K562 (cell line): ENCODE data around the gene NAT14. TPM values are rescaled to one million over a fixed set of nuclear protein-coding genes. Genes with fewer than 3 reads are reported as not detected.

ENCODE experiments used
- BCLAF1 ChIP-seq, 2 experiments: fragments of 450-650 bp in 1 of 2; IDR thresholded peaks; 2 replicates each; pipeline ENCODE4 v1.6.1; 2011 to 2017; ENCODE audit warnings: low read depth in 2 of 2, antibody characterized with exemption in 1 of 2, borderline replicate concordance in 1 of 2, low read length in 1 of 2, mild to moderate bottlenecking in 1 of 2, mixed read lengths in 1 of 2; ENCODE audit not compliant: control insufficient read depth in 1 of 2
- ERF ChIP-seq: fragments of 450-650 bp; formaldehyde crosslinking; IDR thresholded peaks from 2 replicates; pipeline ENCODE4 v1.4.0; 2020; ENCODE audit warnings: mild to moderate bottlenecking, mixed read lengths
- KDM1A ChIP-seq, 2 experiments: fragments of 450-650 bp; IDR thresholded peaks; 2 replicates each; pipeline ENCODE4 v1.6.1; 2016; ENCODE audit warnings: mild to moderate bottlenecking in 2 of 2
- RB1 ChIP-seq: fragments of 450-650 bp; IDR thresholded peaks from 2 replicates; pipeline ENCODE4 v1.6.1; 2017; ENCODE audit warnings: low read depth, mild to moderate bottlenecking
- SNIP1 ChIP-seq: fragments of 450-650 bp; IDR thresholded peaks from 2 replicates; pipeline ENCODE4 v1.7.1; 2017; ENCODE audit warnings: low read depth, mild to moderate bottlenecking
- SPI1 ChIP-seq: IDR thresholded peaks from 2 replicates; pipeline ENCODE4 v1.6.1; 2011; ENCODE audit warnings: low read depth, low read length, control low read depth, borderline replicate concordance
- polyA plus RNA-seq, 8 experiments: library from polyadenylated mRNA; depleted of rRNA in 4 of 8; stranded (reverse) in 5 of 8; unstranded in 3 of 8; fragments of >200 nt; fragmentation: Nextera tagmentation in 2 of 8; fragmentation: Illumina TruSeq in 1 of 8; extraction: Ambion mirVana in 2 of 8; extraction: Trizol in 1 of 8; gene quantifications; 2 replicates each; pipeline versions ENCODE4 v1.2.1 to v1.2.3, GENCODE V29; 2011 to 2014; ENCODE audit warnings: inconsistent platforms in 1 of 8, missing spikeins in 1 of 8
- total RNA-seq, 7 experiments: library from RNA; depleted of rRNA in 6 of 7; stranded (reverse); fragments of >200 nt in 6 of 7; fragmentation: Illumina TruSeq in 2 of 7; extraction: Trizol in 2 of 7; gene quantifications; 2 replicates each; pipeline versions ENCODE4 v1.2.1 to v1.2.3, GENCODE V29; 2011 to 2021; ENCODE audit warnings: low replicate concordance in 1 of 7
- TF ChIP-seq, protein P1 (sequence below): IDR thresholded peaks from 2 replicates; pipeline ENCODE4 v1.6.1; 2011; ENCODE audit not compliant: insufficient read length; ENCODE audit errors: extremely low read depth
- TF ChIP-seq, protein P2 (sequence below): fragments of 250-450 bp; sonication (Bioruptor Pico); IDR thresholded peaks from 2 replicates; pipeline ENCODE4 v1.9.0; 2021; ENCODE audit warnings: mild to moderate bottlenecking, inconsistent platforms
- TF ChIP-seq, protein P3 (sequence below): fragments of 250-450 bp; sonication (Bioruptor Pico); IDR thresholded peaks from 2 replicates; pipeline ENCODE4 v1.5.0; 2021
- TF ChIP-seq, protein P4 (sequence below): sonication (generic); formaldehyde crosslinking; IDR thresholded peaks from 2 replicates; pipeline ENCODE4 v1.8.0; 2022; ENCODE audit warnings: mild to moderate bottlenecking, missing genetic modification reagents
- TF ChIP-seq, protein P5 (sequence below): fragments of 250-450 bp; sonication (Bioruptor Pico); IDR thresholded peaks from 2 replicates; pipeline ENCODE4 v1.5.0; 2022; ENCODE audit warnings: mild to moderate bottlenecking

The NAT14 gene
- total and polyA plus RNA-seq, 9 of the 15 experiments (the other 6 are each of a cell fraction or from before 2014, with no cell fraction given), result 2.4 to 77.0 (median 26.7) TPM

- TF ChIP-seq BCLAF1 (IDR thresholded peaks at IDR 0.05; ENCODE audit: borderline replicate concordance in 1 of 2, control insufficient read depth in 1 of 2, low read depth in 2 of 2, low read length in 1 of 2) (no peak), KDM1A (IDR thresholded peaks at IDR 0.05) (peak; percentile 87 to 95; a peak in 3 of 4 replicates), RB1 (peak; percentile 60), SPI1 (no peak), ERF (CRISPR knock-in tag) (peak; percentile 85; the same call in 1 of the 2 replicates), SNIP1 (peak; percentile 53; the same call in 1 of the 2 replicates)
- TF ChIP-seq, protein P1, sequence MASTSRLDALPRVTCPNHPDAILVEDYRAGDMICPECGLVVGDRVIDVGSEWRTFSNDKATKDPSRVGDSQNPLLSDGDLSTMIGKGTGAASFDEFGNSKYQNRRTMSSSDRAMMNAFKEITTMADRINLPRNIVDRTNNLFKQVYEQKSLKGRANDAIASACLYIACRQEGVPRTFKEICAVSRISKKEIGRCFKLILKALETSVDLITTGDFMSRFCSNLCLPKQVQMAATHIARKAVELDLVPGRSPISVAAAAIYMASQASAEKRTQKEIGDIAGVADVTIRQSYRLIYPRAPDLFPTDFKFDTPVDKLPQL, result no peak
- TF ChIP-seq, protein P2, sequence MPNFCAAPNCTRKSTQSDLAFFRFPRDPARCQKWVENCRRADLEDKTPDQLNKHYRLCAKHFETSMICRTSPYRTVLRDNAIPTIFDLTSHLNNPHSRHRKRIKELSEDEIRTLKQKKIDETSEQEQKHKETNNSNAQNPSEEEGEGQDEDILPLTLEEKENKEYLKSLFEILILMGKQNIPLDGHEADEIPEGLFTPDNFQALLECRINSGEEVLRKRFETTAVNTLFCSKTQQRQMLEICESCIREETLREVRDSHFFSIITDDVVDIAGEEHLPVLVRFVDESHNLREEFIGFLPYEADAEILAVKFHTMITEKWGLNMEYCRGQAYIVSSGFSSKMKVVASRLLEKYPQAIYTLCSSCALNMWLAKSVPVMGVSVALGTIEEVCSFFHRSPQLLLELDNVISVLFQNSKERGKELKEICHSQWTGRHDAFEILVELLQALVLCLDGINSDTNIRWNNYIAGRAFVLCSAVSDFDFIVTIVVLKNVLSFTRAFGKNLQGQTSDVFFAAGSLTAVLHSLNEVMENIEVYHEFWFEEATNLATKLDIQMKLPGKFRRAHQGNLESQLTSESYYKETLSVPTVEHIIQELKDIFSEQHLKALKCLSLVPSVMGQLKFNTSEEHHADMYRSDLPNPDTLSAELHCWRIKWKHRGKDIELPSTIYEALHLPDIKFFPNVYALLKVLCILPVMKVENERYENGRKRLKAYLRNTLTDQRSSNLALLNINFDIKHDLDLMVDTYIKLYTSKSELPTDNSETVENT, result peak; percentile 78
- TF ChIP-seq, protein P3, sequence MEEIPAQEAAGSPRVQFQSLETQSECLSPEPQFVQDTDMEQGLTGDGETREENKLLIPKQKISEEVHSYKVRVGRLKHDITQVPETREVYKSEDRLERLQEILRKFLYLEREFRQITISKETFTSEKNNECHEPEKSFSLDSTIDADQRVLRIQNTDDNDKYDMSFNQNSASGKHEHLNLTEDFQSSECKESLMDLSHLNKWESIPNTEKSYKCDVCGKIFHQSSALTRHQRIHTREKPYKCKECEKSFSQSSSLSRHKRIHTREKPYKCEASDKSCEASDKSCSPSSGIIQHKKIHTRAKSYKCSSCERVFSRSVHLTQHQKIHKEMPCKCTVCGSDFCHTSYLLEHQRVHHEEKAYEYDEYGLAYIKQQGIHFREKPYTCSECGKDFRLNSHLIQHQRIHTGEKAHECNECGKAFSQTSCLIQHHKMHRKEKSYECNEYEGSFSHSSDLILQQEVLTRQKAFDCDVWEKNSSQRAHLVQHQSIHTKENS (CRISPR knock-in tag), result no peak
- TF ChIP-seq, protein P4, sequence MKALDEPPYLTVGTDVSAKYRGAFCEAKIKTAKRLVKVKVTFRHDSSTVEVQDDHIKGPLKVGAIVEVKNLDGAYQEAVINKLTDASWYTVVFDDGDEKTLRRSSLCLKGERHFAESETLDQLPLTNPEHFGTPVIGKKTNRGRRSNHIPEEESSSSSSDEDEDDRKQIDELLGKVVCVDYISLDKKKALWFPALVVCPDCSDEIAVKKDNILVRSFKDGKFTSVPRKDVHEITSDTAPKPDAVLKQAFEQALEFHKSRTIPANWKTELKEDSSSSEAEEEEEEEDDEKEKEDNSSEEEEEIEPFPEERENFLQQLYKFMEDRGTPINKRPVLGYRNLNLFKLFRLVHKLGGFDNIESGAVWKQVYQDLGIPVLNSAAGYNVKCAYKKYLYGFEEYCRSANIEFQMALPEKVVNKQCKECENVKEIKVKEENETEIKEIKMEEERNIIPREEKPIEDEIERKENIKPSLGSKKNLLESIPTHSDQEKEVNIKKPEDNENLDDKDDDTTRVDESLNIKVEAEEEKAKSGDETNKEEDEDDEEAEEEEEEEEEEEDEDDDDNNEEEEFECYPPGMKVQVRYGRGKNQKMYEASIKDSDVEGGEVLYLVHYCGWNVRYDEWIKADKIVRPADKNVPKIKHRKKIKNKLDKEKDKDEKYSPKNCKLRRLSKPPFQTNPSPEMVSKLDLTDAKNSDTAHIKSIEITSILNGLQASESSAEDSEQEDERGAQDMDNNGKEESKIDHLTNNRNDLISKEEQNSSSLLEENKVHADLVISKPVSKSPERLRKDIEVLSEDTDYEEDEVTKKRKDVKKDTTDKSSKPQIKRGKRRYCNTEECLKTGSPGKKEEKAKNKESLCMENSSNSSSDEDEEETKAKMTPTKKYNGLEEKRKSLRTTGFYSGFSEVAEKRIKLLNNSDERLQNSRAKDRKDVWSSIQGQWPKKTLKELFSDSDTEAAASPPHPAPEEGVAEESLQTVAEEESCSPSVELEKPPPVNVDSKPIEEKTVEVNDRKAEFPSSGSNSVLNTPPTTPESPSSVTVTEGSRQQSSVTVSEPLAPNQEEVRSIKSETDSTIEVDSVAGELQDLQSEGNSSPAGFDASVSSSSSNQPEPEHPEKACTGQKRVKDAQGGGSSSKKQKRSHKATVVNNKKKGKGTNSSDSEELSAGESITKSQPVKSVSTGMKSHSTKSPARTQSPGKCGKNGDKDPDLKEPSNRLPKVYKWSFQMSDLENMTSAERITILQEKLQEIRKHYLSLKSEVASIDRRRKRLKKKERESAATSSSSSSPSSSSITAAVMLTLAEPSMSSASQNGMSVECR (CRISPR knock-in tag), result peak; percentile 85; the same call in 1 of the 2 replicates
- TF ChIP-seq, protein P5, sequence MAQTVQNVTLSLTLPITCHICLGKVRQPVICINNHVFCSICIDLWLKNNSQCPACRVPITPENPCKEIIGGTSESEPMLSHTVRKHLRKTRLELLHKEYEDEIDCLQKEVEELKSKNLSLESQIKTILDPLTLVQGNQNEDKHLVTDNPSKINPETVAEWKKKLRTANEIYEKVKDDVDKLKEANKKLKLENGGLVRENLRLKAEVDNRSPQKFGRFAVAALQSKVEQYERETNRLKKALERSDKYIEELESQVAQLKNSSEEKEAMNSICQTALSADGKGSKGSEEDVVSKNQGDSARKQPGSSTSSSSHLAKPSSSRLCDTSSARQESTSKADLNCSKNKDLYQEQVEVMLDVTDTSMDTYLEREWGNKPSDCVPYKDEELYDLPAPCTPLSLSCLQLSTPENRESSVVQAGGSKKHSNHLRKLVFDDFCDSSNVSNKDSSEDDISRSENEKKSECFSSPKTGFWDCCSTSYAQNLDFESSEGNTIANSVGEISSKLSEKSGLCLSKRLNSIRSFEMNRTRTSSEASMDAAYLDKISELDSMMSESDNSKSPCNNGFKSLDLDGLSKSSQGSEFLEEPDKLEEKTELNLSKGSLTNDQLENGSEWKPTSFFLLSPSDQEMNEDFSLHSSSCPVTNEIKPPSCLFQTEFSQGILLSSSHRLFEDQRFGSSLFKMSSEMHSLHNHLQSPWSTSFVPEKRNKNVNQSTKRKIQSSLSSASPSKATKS (CRISPR knock-in tag), result no peak
Observed at GRCh38 chr19:55461259-55461973, 23.6 kb upstream of the NAT14 start, which contains the start of gene ISOC2 (continued).
